Lower lobe of right lung (tissue), 2 donors: ENCODE data around the gene REEP1. TPM values are rescaled to one million over a fixed set of nuclear protein-coding genes. Genes with fewer than 3 reads are reported as not detected.

Source experiments
- ATAC-seq, 2 donors: fragments of 200-7000 bp; cut with Tn5 transposase; one replicate each; pipeline ENCODE4 v1.9.1; 2020 to 2022; ENCODE audit warnings: mild to moderate bottlenecking in 2 of 2, moderate library complexity in 2 of 2
- DNase-seq: peaks from one replicate; pipeline ENCODE4 v3.0.0-alpha.2; 2020
- H3K27ac ChIP-seq: fragments of 200-600 bp; one replicate; pipeline ENCODE4 v1.8.0; 2022
- H3K27me3 ChIP-seq: fragments of 200-600 bp; one replicate; pipeline ENCODE4 v1.8.0; 2022; ENCODE audit warnings: low read depth
- H3K36me3 ChIP-seq: fragments of 200-600 bp; one replicate; pipeline ENCODE4 v1.8.0; 2022; ENCODE audit warnings: mild to moderate bottlenecking
- H3K4me1 ChIP-seq: fragments of 200-600 bp; one replicate; pipeline ENCODE4 v1.8.0; 2022
- H3K4me3 ChIP-seq: fragments of 200-600 bp; one replicate; pipeline ENCODE4 v1.8.0; 2022; ENCODE audit warnings: mild to moderate bottlenecking
- H3K9me3 ChIP-seq: fragments of 200-600 bp; one replicate; pipeline ENCODE4 v1.8.0; 2022
- intact Hi-C: fragments of 100-400 bp; cut with DNase I; formaldehyde crosslinking; loops from one replicate; pipeline ENCODE4 v1.11.0; 2022
- total RNA-seq: library from RNA; stranded (reverse); fragmentation: NEBNext Ultra II Directional; extraction: Animal tissue kit (Norgen Biotek cat#: 25700); gene quantifications from one replicate; pipeline ENCODE4 v1.2.1, GENCODE V29; 2021
- TF ChIP-seq, protein P1 (sequence below): fragments of 200-600 bp; IDR thresholded peaks from one replicate; pipeline ENCODE4 v1.8.0; 2022; ENCODE audit warnings: antibody characterized with exemption, mild to moderate bottlenecking
- donor health status: DM: no; HTN: yes; CAD: no; lungs with severe emphysema.

The REEP1 gene
- total RNA-seq, 1 donor from 2014 or later: 6.9 TPM

DNA sequence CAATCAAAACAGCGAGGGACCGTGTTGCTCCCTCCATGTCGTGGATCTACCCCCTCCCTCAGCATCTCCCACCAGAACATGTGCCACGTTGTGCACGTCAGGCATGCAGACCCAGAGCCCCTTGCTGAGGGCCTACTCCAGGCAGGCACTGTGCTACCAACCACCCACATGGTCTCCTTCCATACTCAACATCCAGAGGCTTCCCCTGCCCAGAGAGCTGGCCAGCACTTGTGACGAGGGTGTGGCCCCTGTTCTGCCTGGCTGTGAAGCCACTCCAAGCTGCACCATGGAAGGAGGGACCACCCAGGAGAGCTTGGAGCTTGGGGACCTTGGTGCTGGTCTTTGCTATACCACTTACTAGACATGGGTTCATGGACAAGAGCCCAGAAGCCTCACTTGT is 40.5 kb downstream of the REEP1 start:
- TF ChIP-seq, protein P1, sequence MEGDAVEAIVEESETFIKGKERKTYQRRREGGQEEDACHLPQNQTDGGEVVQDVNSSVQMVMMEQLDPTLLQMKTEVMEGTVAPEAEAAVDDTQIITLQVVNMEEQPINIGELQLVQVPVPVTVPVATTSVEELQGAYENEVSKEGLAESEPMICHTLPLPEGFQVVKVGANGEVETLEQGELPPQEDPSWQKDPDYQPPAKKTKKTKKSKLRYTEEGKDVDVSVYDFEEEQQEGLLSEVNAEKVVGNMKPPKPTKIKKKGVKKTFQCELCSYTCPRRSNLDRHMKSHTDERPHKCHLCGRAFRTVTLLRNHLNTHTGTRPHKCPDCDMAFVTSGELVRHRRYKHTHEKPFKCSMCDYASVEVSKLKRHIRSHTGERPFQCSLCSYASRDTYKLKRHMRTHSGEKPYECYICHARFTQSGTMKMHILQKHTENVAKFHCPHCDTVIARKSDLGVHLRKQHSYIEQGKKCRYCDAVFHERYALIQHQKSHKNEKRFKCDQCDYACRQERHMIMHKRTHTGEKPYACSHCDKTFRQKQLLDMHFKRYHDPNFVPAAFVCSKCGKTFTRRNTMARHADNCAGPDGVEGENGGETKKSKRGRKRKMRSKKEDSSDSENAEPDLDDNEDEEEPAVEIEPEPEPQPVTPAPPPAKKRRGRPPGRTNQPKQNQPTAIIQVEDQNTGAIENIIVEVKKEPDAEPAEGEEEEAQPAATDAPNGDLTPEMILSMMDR: no peak
- DNase-seq (no peak), ATAC-seq (peak in 1 of 2 donors; percentile 33)
- intact Hi-C loops: no loop called here
- H3K4me3 ChIP-seq: no peak overlapping the region
- no peak overlapping the region for H3K27ac ChIP-seq
- H3K9me3 ChIP-seq: no peaks in the 10 kb centered on the region
- no peaks in the 10 kb centered on the region for H3K36me3 ChIP-seq
- peaks cover 6% of the 10 kb centered on the region for H3K4me1 ChIP-seq
- H3K27me3 ChIP-seq: peaks cover 3% of the 10 kb centered on the region

DNA sequence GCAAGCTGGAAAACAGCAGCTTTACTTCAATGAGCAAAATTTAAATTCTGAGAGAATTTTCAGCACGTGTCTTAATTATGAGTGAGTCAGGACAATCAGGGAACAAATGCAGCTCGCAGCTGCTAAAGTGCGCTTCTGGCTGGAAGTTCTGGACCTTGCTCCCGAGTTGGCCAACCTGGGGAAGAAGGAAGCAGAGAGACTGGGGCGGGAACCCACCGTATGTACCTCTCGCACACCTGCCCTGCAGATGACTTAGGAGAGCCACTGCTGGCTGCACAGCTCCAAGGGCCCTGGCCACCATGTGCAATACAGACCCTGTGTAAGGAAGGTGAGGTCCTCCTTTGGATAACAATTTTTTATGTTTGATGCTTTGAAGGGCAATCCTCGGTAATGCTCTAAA is 42.4 kb downstream of the REEP1 start:
- Histone ChIP-seq H3K9me3 (no peaks in the 10 kb centered on the region), H3K27ac (no peak overlapping the region), H3K36me3 (no peaks in the 10 kb centered on the region), H3K4me3 (no peak overlapping the region), H3K27me3 (peaks cover 3% of the 10 kb centered on the region), H3K4me1 (no peaks in the 10 kb centered on the region)
- intact Hi-C loops: no loop called here
- TF ChIP-seq, protein P1: no peak
- ATAC-seq: no peak
- no peak for DNase-seq

DNA sequence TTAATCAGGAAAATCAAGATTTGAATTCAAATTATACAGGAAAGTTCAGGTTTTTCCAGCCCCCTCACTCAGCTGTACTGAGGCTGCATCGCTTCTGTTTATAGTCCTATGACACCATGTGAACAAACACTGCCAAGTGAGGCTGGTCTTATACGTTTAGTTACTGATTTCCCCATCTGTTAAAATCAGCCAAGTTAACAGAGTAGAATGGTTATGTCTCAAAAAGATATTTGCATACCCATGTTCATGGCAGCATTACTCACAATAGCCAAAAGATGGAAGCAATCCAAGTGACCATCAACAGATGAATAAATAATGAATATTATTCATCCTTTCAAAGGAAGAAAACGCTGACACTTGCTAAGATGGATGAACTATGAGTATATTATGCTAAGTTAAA is 43.8 kb downstream of the REEP1 start:
- TF ChIP-seq, protein P1: no peak
- H3K36me3 ChIP-seq: no peaks in the 10 kb centered on the region
- H3K4me1 ChIP-seq: no peaks in the 10 kb centered on the region
- no peaks in the 10 kb centered on the region for H3K9me3 ChIP-seq
- H3K27me3 ChIP-seq: peaks cover 3% of the 10 kb centered on the region
- ATAC-seq: no peak
- intact Hi-C loops: no loop called here
- no peak overlapping the region for H3K27ac ChIP-seq
- no peak overlapping the region for H3K4me3 ChIP-seq
- DNase-seq: no peak

DNA sequence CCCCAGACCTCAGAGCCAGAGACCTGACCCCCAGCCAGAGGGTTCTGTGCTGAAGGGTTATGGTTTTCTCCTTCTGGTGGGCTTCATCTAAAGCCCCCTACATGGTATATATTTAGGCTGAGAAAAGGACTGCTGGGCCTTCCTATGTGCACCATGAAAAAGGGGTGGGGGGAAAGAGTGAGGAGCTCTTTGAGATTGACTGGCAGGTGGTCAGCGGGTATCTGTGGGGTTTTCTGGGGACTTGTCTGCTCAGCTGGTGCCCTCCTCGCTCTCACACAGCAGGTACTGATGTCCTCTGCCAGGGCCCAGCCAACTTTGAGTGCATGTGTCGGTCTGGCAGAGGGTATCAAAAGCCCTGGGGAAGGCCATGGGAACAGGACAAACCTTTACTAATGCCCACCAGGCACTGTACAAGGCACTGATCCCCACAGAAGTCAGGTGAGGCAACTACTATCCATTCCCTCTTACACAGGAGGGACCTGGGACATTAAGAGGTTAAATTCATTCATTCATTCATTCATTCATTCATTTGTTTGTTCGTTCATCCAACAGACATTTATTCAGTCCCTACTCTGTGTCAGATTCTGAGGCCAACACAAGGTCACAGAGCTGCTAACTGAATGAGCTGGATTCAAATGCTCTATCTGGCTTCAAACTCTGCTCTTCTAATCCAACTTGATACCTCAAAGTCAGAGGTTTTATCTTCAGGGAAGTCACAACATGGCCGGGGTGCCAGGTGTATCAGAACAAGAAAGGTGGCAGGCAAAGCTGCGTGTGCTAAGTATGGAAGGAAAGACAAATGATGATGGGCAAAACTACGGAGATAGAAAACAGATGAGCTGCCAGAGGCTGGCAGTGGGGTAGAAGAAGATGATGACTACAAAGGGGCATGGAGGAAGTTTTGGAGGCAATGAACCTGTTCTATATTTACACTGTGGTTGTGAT is 44.6 kb downstream of the REEP1 start:
- no peak for ATAC-seq

DNA sequence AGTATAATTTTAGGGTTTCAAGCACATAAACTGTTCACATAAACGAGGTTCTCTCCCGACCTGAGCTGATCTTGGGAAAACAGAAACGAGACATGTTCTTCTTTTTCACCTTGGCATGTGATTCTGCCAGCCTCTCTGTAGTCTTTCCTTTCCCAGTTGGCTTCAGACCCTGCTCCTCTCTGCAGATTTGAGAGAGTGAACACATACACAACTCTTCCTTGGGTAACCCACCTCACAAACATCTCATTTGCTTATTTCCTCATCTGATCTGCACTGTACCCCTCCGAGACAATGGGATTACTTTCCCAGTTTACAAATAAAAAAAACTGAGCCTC is 46.1 kb downstream of the REEP1 start:
- intact Hi-C loops: no loop called here
- Histone ChIP-seq H3K36me3 (no peaks in the 10 kb centered on the region), H3K4me1 (no peaks in the 10 kb centered on the region), H3K27ac (no peak overlapping the region), H3K27me3 (peaks cover 3% of the 10 kb centered on the region), H3K4me3 (no peak overlapping the region), H3K9me3 (no peaks in the 10 kb centered on the region)
- DNase-seq (no peak), ATAC-seq (no peak)
- TF ChIP-seq, protein P1: no peak

More for the DNA sequence above, 44.6 kb downstream of the REEP1 start:
- TF ChIP-seq, protein P1: no peak
- no peaks in the 10 kb centered on the region for H3K9me3 ChIP-seq
- no peak for DNase-seq
- H3K36me3 ChIP-seq: no peaks in the 10 kb centered on the region
- no peak overlapping the region for H3K27ac ChIP-seq
- no peaks in the 10 kb centered on the region for H3K4me1 ChIP-seq
- intact Hi-C loops: no loop called here
- no peak overlapping the region for H3K4me3 ChIP-seq
- peaks cover 3% of the 10 kb centered on the region for H3K27me3 ChIP-seq
